MM.1S (cell line): Measurements from ENCODE around the gene HDAC6.

Experiments used
- EZH2 ChIP-seq: fragments of 300-600 bp; sonication (generic); optimal IDR thresholded peaks from 2 replicates; pipeline ENCODE3; 2017; ENCODE audit warnings: low read depth, mild to moderate bottlenecking, antibody characterized with exemption, low read length, mixed read lengths
- TF ChIP-seq, protein P1 (sequence below): fragments of 300-600 bp; sonication (generic); IDR thresholded peaks from 2 replicates; pipeline ENCODE4 v1.5.1; 2016; ENCODE audit warnings: antibody characterized with exemption, low read length, mixed read lengths

DNA sequence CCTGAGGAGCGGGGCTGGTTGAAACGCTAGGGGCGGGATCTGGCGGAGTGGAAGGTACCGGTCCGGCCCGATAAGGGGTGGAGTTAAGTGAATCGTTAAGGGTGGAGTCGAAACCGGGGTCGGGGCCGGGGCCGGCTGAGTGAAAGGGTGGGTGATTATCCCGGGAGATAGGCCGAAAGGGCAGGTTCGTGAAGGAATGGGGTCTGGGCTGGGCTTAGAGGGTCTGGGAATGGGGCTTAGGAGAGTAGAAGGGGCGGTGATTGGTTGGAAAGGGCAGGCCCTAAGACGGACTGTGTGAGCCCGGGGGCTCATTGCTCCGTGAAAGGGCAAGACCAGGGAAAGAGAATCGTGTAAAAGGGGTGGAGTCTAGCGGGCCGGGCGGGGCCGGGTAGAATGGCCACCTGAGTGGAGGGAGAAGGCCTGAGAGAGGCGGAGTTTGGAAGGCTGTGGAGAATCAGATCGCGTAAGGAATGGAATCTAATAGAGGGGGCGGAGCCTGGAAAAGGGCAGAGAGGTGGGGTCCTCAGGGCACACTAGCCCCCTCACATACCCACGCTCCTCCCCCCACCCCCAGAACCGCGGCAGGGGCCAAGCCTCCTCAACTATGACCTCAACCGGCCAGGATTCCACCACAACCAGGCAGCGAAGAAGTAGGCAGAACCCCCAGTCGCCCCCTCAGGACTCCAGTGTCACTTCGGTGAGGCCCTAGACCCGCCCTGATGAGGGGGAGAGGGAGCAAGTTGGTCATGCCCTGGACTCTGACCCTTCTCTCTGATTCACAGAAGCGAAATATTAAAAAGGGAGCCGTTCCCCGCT lies 430 bp downstream of the HDAC6 start:
- TF ChIP-seq, protein P1, sequence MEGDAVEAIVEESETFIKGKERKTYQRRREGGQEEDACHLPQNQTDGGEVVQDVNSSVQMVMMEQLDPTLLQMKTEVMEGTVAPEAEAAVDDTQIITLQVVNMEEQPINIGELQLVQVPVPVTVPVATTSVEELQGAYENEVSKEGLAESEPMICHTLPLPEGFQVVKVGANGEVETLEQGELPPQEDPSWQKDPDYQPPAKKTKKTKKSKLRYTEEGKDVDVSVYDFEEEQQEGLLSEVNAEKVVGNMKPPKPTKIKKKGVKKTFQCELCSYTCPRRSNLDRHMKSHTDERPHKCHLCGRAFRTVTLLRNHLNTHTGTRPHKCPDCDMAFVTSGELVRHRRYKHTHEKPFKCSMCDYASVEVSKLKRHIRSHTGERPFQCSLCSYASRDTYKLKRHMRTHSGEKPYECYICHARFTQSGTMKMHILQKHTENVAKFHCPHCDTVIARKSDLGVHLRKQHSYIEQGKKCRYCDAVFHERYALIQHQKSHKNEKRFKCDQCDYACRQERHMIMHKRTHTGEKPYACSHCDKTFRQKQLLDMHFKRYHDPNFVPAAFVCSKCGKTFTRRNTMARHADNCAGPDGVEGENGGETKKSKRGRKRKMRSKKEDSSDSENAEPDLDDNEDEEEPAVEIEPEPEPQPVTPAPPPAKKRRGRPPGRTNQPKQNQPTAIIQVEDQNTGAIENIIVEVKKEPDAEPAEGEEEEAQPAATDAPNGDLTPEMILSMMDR: no peak
- no peak for TF ChIP-seq EZH2
